Fibroblast of pulmonary artery (primary cell): ENCODE results near the gene NCEH1.
A peak's percentile ranks its signal among the peaks of the same experiment; 100 is the strongest.

Experiments used
- DNase-seq: peaks from one replicate; pipeline ENCODE4 v3.0.0-alpha.2; 2010; ENCODE audit warnings: low read depth
- H3K4me3 ChIP-seq: replicated peaks from 2 replicates; pipeline ENCODE4 v1.5.1; 2011; ENCODE audit warnings: low read depth, mild to moderate bottlenecking, control low read depth, low read length, moderate library complexity
- TF ChIP-seq, protein P1 (sequence below): IDR thresholded peaks from 2 replicates; pipeline ENCODE4 v1.5.1; 2011; ENCODE audit warnings: mild to moderate bottlenecking, control low read depth, low read length, inconsistent platforms; ENCODE audit errors: missing control alignments

Gene NCEH1

GRCh38 chr3:172659246-172660002, 51.4 kb downstream of the NCEH1 start:
- H3K4me3 ChIP-seq = no peak overlapping the region
- no peak for DNase-seq
- TF ChIP-seq, protein P1, sequence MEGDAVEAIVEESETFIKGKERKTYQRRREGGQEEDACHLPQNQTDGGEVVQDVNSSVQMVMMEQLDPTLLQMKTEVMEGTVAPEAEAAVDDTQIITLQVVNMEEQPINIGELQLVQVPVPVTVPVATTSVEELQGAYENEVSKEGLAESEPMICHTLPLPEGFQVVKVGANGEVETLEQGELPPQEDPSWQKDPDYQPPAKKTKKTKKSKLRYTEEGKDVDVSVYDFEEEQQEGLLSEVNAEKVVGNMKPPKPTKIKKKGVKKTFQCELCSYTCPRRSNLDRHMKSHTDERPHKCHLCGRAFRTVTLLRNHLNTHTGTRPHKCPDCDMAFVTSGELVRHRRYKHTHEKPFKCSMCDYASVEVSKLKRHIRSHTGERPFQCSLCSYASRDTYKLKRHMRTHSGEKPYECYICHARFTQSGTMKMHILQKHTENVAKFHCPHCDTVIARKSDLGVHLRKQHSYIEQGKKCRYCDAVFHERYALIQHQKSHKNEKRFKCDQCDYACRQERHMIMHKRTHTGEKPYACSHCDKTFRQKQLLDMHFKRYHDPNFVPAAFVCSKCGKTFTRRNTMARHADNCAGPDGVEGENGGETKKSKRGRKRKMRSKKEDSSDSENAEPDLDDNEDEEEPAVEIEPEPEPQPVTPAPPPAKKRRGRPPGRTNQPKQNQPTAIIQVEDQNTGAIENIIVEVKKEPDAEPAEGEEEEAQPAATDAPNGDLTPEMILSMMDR = no peak

DNA sequence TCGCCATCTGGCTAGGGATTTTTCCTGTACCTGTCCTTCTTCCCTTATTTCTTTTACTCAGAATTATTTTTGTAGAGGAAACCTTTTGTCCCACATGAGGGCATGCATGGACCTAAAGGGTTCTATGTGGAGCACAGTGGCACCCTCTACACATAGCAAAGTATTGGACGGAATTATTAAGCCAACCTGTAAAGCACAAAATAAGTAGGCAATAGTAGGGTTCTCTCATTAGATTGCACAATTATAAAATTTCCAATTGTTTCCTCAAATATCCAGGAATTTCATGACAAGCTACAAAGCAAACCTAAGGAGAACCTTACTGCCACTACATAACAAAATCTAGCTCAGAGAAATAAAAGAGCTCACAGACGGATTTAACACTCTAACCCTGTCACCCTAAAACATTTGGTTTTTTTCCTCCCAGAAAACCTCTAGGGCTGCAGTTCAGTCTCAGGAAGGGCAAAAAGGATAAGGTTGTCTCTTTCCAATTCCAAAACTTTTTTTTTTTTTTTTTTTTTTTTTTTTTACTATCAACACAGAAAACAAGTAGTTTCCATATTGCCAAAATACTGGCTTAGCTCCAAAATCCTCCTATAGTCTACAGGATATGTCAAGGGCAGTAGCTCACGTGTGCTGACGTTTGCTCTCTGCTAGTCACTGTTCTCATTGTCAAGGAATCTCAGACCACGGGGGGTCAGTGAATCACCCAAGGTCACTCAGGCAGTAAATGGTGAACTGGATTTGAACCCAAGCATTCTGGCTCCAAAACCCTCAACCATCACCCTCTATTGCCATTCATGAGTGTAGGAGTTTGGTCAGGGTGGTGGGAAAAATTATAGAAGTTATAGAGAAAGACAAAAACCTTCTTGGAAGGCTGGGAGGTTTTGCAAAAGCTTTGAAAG, 52.3 kb downstream of the NCEH1 start:
- TF ChIP-seq, protein P1 = no peak
- no peak overlapping the region for H3K4me3 ChIP-seq
- DNase-seq = peak; percentile 100

GRCh38 chr3:172656602-172657001, 54.3 kb downstream of the NCEH1 start:
- TF ChIP-seq, protein P1 = no peak
- DNase-seq = no peak

DNA sequence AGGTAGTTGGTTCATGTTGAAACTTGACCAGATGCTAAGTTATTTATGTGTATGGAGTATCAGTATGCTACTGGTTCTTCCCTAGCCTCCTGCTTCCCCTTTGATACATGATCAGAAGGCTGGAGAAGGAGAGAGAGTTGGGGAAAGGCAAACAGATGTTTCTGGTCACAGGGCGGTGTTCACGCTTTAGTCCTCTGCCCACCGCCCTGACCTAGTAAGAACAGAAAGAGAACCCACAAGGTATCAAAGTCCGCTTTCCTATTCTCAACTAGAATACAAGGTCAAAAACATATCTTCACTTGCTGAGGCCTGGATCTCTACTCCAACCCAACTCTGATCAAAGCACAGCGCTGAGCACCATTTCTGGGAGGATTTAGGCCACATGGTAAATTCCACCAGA, 55.5 kb downstream of the NCEH1 start:
- TF ChIP-seq, protein P1 = no peak
- no peak overlapping the region for H3K4me3 ChIP-seq
- DNase-seq = no peak

More at GRCh38 chr3:172656602-172657001, 54.3 kb downstream of the NCEH1 start:
- H3K4me3 ChIP-seq = no peak overlapping the region

DNA sequence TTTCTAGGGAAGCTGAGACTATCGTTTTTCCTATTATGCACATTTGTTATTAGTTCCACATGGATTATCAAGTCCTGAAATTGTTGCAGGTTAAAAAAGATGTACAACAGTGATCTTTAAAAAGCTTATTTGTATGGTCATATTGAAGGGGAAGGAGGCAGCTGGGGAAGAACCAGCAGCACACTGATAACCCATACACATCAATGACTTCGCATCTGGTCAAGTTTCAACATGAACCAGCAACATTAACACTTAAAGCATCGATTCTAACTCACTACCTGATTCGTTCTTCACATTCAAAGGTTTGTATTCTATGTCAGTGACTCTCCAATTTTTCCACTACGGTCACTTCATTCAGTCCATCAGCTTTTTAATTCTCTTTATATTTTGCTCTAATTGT, 56.4 kb downstream of the NCEH1 start:
- DNase-seq = no peak
- TF ChIP-seq, protein P1 = no peak

GRCh38 chr3:172653004-172653572, 57.8 kb downstream of the NCEH1 start:
- H3K4me3 ChIP-seq = no peak overlapping the region
- no peak for DNase-seq
- TF ChIP-seq, protein P1 = no peak

More for the DNA sequence above, 56.4 kb downstream of the NCEH1 start:
- no peak overlapping the region for H3K4me3 ChIP-seq
